Measurements from ENCODE around the gene CAPN13. TPM values are rescaled to one million over a fixed set of nuclear protein-coding genes. Genes with fewer than 3 reads are reported as not detected.

The CAPN13 gene
- total RNA-seq, 1 donor from 2014 or later: under 0.01 TPM

GRCh38 chr2:30778611-30779010 is 28.6 kb downstream of the CAPN13 start:
- DNase-seq (ENCODE audit: low read depth): no peak
- FAIRE-seq: no peak
- no peaks in the 10 kb centered on the region for H3K36me3 ChIP-seq (ENCODE audit: control insufficient read depth, insufficient read depth, low read length)
- no peak for TF ChIP-seq CTCF (IDR thresholded peaks at IDR 0.05; ENCODE audit: insufficient read depth, low read length, severe bottlenecking)
- no peaks in the 10 kb centered on the region for H3K27me3 ChIP-seq (ENCODE audit: control insufficient read depth, insufficient read depth, low read length)
- H3K4me3 ChIP-seq (ENCODE audit: low read depth, low read length): no peak overlapping the region

DNA sequence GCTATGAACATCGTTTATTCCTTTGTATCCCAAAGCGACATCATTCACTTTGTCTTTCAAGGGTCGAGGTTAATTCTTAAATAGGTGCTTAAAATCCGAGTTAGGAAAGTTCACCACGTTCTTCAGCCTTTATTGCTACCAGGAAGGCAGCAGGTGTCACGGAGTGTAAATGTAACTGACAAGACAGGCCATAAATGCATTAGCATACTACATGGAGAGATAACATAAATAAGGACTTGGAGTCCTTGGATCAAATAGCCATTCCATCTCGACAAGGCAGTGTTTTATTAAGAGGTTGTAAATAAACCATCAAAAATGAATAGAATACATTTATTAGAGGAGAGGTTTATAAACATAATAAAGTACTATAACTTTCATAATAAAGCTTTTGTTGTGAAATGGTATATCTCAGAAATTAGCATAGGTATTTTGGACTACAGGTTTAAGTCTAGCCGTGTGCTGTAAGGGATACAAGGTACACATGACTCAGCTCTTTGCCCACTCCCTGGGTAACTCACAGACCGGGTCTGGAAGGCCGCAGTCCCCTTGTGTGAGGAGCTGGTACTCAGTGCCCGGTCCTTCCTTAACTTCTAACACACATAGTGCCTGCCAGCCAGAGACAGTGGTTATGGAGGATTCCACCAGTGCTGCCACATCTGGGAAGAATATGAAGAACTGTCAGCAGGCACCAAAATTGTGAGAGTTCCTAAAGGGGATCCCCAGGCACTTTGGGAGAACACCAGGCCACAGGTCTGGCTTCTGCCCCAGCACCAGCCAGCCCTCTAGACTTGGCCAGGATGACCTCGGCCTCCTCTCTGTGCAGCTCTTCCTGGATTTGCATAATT is 29.4 kb downstream of the CAPN13 start:
- no peaks in the 10 kb centered on the region for H3K27me3 ChIP-seq (ENCODE audit: control insufficient read depth, insufficient read depth, low read length)
- no peak overlapping the region for H3K4me3 ChIP-seq (ENCODE audit: low read depth, low read length)
- H3K36me3 ChIP-seq (ENCODE audit: control insufficient read depth, insufficient read depth, low read length): no peaks in the 10 kb centered on the region
- no peak for TF ChIP-seq CTCF (IDR thresholded peaks at IDR 0.05; ENCODE audit: insufficient read depth, low read length, severe bottlenecking)
- FAIRE-seq (no peak), DNase-seq (ENCODE audit: low read depth) (no peak)

GRCh38 chr2:30776831-30777635 is 30.2 kb downstream of the CAPN13 start:
- DNase-seq (ENCODE audit: low read depth) (no peak), FAIRE-seq (no peak)
- no peak overlapping the region for H3K4me3 ChIP-seq (ENCODE audit: low read depth, low read length)
- H3K36me3 ChIP-seq (ENCODE audit: control insufficient read depth, insufficient read depth, low read length): no peaks in the 10 kb centered on the region
- TF ChIP-seq CTCF (IDR thresholded peaks at IDR 0.05; ENCODE audit: insufficient read depth, low read length, severe bottlenecking): no peak
- no peaks in the 10 kb centered on the region for H3K27me3 ChIP-seq (ENCODE audit: control insufficient read depth, insufficient read depth, low read length)

DNA sequence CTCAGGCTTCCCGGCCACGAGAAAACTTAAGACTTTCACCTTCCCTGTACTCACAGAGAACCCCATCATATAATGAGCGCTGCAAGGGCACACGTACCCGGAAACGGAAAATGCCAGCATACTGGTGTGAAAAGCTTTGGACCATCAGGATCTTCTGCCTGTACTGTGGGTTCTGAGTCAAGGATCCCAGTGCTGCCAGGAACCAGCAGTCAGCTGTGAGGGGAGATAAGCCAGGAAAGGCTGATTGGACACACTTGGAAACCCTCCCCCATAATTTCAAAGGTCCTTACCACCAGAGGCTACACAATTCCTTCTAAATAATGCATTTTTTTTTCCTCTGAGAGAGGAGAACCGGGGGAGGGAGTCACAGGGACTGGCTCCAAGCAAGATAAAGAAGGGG is 31.4 kb downstream of the CAPN13 start:
- Histone ChIP-seq H3K36me3 (ENCODE audit: control insufficient read depth, insufficient read depth, low read length) (no peaks in the 10 kb centered on the region), H3K4me3 (ENCODE audit: low read depth, low read length) (no peak overlapping the region), H3K27me3 (ENCODE audit: control insufficient read depth, insufficient read depth, low read length) (no peaks in the 10 kb centered on the region)
- no peak for TF ChIP-seq CTCF (IDR thresholded peaks at IDR 0.05; ENCODE audit: insufficient read depth, low read length, severe bottlenecking)
- FAIRE-seq (no peak), DNase-seq (ENCODE audit: low read depth) (no peak)

DNA sequence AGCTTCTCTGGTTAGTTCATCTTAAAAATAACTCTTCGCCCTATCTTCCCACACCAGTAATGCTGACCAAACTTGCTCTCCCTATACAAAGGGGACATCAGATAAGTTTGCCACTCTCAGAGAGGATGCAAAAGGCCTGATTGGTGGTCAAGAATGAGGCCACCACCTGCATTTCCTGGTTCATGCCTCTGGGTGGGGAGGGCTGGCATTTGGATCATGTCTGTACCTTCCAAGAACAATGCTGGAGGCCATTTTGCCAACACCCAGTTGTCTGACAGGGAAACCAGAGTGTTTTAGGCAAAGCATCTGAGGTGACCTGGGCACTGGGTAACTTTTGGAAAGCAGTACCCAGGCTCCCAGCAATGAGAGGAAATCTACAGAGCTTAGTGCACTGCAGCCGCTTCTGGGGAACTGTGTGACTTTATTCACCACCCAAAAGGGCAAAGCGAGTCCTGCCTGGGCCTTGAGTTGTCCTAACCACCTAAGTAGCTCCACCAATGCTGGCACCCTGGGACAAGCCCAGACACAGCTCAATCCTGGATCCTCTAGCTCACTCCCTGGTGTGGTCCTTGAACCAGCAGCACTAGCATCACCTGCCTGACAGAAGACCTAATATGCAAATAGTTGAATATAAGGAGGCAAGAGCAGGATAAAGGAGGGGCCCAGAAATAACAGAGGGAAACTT is 35.1 kb downstream of the CAPN13 start:
- peaks cover 2% of the 10 kb centered on the region for H3K27me3 ChIP-seq (ENCODE audit: control insufficient read depth, insufficient read depth, low read length)
- FAIRE-seq (no peak), DNase-seq (ENCODE audit: low read depth) (no peak)
- TF ChIP-seq CTCF (IDR thresholded peaks at IDR 0.05; ENCODE audit: insufficient read depth, low read length, severe bottlenecking): no peak
- H3K36me3 ChIP-seq (ENCODE audit: control insufficient read depth, insufficient read depth, low read length): no peaks in the 10 kb centered on the region
- no peak overlapping the region for H3K4me3 ChIP-seq (ENCODE audit: low read depth, low read length)

Data from bronchial epithelial cell (primary cell).